Transverse colon (tissue), 4 donors: ENCODE data around the gene PGAP2. TPM values are rescaled to one million over a fixed set of nuclear protein-coding genes. Genes with fewer than 3 reads are reported as not detected.
"Not testable (repeated sequence)": the region's sequence is repeated elsewhere in the genome, so short reads cannot be mapped to it uniquely, and the experiment has no call there.

Experiments
- DNase-seq: peaks from one replicate; pipeline ENCODE4 v3.0.0-alpha.2; 2019
- H3K27ac ChIP-seq, 4 donors: fragments of 200-600 bp; sonication (generic); 2 replicates each; pipeline ENCODE4 v1.5.1; 2016 to 2018; ENCODE audit warnings: inconsistent platforms in 4 of 4
- H3K27me3 ChIP-seq: fragments of 200-600 bp; sonication (generic); 2 replicates; pipeline ENCODE4 v1.5.1; 2017; ENCODE audit warnings: inconsistent platforms
- H3K36me3 ChIP-seq, 4 donors: fragments of 200-600 bp; sonication (generic); 2 replicates each; pipeline ENCODE4 v1.5.1; 2017 to 2019; ENCODE audit warnings: inconsistent platforms in 4 of 4
- H3K4me1 ChIP-seq, 4 donors: fragments of 200-600 bp; sonication (generic); 2 replicates each; pipeline ENCODE4 v1.5.1; 2017 to 2020; ENCODE audit warnings: inconsistent platforms in 4 of 4
- H3K4me3 ChIP-seq, 4 donors: fragments of 200-600 bp; sonication (generic); 1 replicate in 1 of 4; 2 replicates in 3 of 4; pipeline versions ENCODE4 v1.5.1 to v1.6.1; 2017 to 2019; ENCODE audit warnings: inconsistent platforms in 4 of 4
- H3K9me3 ChIP-seq, 2 donors: fragments of 200-600 bp; sonication (generic); 2 replicates each; pipeline ENCODE4 v1.5.1; 2017 to 2019; ENCODE audit warnings: inconsistent platforms in 2 of 2
- CTCF ChIP-seq, 5 experiments: fragments of 200-600 bp in 3 of 5; fragments of 450-650 bp in 2 of 5; sonication (generic) in 3 of 5; IDR thresholded peaks; 1 replicate in 2 of 5; 2 replicates in 3 of 5; pipeline ENCODE4 v1.5.1; 2016 to 2017; ENCODE audit warnings: antibody characterized with exemption in 5 of 5, inconsistent platforms in 3 of 5, mild to moderate bottlenecking in 2 of 5, moderate library complexity in 1 of 5
- EP300 ChIP-seq: sonication (generic); formaldehyde crosslinking; IDR thresholded peaks from one replicate; pipeline ENCODE4 v1.6.1; 2017; ENCODE audit warnings: antibody characterized with exemption, low read depth
- POLR2A ChIP-seq: fragments of 450-650 bp; IDR thresholded peaks from one replicate; pipeline ENCODE4 v1.6.1; 2016; ENCODE audit warnings: antibody characterized with exemption, mild to moderate bottlenecking, moderate library complexity
- POLR2AphosphoS5 ChIP-seq, 3 donors: sonication (generic); formaldehyde crosslinking; IDR thresholded peaks; one replicate each; pipeline ENCODE4 v1.6.1; 2016; ENCODE audit warnings: antibody characterized with exemption in 3 of 3
- WGBS, 2 donors: methylation state at CpG; one replicate each; pipeline ENCODE4 v1.1.5; 2018; ENCODE audit warnings: low coverage in 1 of 2; 5-methylcytosine and 5-hydroxymethylcytosine counted together
- in situ Hi-C, 4 donors: fragments of 200-750 bp; cut with MboI; loops; one replicate each; pipeline versions ENCODE4 v1.15.0 to v1.15.1; 2017; ENCODE audit warnings: low sequenced_read_pairs in 3 of 4, low pct_ligation_motif_present in 1 of 4, low pct_unique_long_range_greater_than_20kb in 1 of 4
- intact Hi-C: fragments of 100-400 bp; cut with DNase I; formaldehyde crosslinking; loops from one replicate; pipeline ENCODE4 v1.15.1; 2023; ENCODE audit warnings: low total_unique reads
- total RNA-seq, 4 donors: library from RNA; depleted of rRNA; stranded (reverse); fragments of >200 nt; gene quantifications; one replicate each; pipeline ENCODE4 v1.1.0, GENCODE V29; 2016

The PGAP2 gene
- total RNA-seq, 4 donors from 2014 or later = 8.2 to 41.1 (median 37.9) TPM

GRCh38 chr11:3857628-3858027 is 49.3 kb downstream of the PGAP2 start:
- H3K27me3 ChIP-seq = no peaks in the 10 kb centered on the region
- H3K9me3 ChIP-seq = no peaks in the 10 kb centered on the region
- H3K4me1 ChIP-seq = peaks cover 29 to 70% (median 58%) of the 10 kb centered on the region in 4 donors
- H3K27ac ChIP-seq = peak overlapping the region in 1 of 4 donors; percentile 13
- DNase-seq = no peak
- no peaks in the 10 kb centered on the region for H3K36me3 ChIP-seq
- TF ChIP-seq CTCF (IDR thresholded peaks at IDR 0.05) (no peak), EP300 (no peak), POLR2AphosphoS5 (IDR thresholded peaks at IDR 0.05) (no peak), POLR2A (no peak)
- peak overlapping the region in 3 of 4 donors; percentile 4 to 85 (median 5) for H3K4me3 ChIP-seq
- intact Hi-C loops = no loop called here
- in situ Hi-C loops = loop anchor here in 2 of 4 donors (10.0 to 25.0 kb wide), 3 partner anchors 105 to 217 kb away; no protein-coding TSS in a partner anchor

- peak; percentile 54 for DNase-seq
- in situ Hi-C loops = loop anchor here in 2 of 4 donors (10.0 to 25.0 kb wide), 3 partner anchors 103 to 215 kb away; no protein-coding TSS in a partner anchor
- TF ChIP-seq EP300 = no peak
- H3K9me3 ChIP-seq = no peaks in the 10 kb centered on the region
- H3K36me3 ChIP-seq = no peaks in the 10 kb centered on the region
- H3K4me1 ChIP-seq = peaks cover 26 to 64% (median 54%) of the 10 kb centered on the region in 4 donors
- no peaks in the 10 kb centered on the region for H3K27me3 ChIP-seq
- intact Hi-C loops = no loop called here
- WGBS, 2 donors = 59 to 60% methylated on average over 2 to 4 of the region's 4 CpGs
- H3K27ac ChIP-seq = peak overlapping the region; percentile 6 to 57 (median 19)
- peak overlapping the region in 1 of 4 donors; percentile 85 for H3K4me3 ChIP-seq
Observed at GRCh38 chr11:3859373-3859881, 51.1 kb downstream of the PGAP2 start.

- H3K4me1 ChIP-seq = peaks cover 28 to 70% (median 56%) of the 10 kb centered on the region in 4 donors
- no peak for TF ChIP-seq POLR2AphosphoS5 (IDR thresholded peaks at IDR 0.05)
- TF ChIP-seq CTCF (IDR thresholded peaks at IDR 0.05) = no peak
- TF ChIP-seq POLR2A = no peak
- no peak for TF ChIP-seq EP300
- in situ Hi-C loops = loop anchor here in 1 of 4 donors (25.0 kb wide), 1 partner anchor 102 kb away; no protein-coding TSS in a partner anchor
Observed at GRCh38 chr11:3860375-3860774, 52.0 kb downstream of the PGAP2 start.

GRCh38 chr11:3860898-3861393 is 52.6 kb downstream of the PGAP2 start:
- H3K9me3 ChIP-seq, intact Hi-C loops, H3K4me3 ChIP-seq, H3K36me3 ChIP-seq, H3K27me3 ChIP-seq: not testable (repeated sequence)
- 65 to 69% methylated on average over 4 of the region's 4 CpGs for WGBS, 2 donors
- in situ Hi-C loops = loop anchor here in 1 of 4 donors (25.0 kb wide), 1 partner anchor 101 kb away; no protein-coding TSS in a partner anchor
- Histone ChIP-seq H3K4me1 (peaks cover 33 to 75% (median 62%) of the 10 kb centered on the region in 4 donors), H3K27ac (peak overlapping the region in 3 of 4 donors; percentile 4 to 29 (median 16))
- DNase-seq = peak; percentile 43

More at GRCh38 chr11:3860375-3860774, 52.0 kb downstream of the PGAP2 start:
- no peak for DNase-seq
- Histone ChIP-seq H3K9me3 (no peaks in the 10 kb centered on the region), H3K27ac (peak overlapping the region in 3 of 4 donors; percentile 4 to 29 (median 16)), H3K27me3 (no peaks in the 10 kb centered on the region), H3K4me3 (no peak overlapping the region), H3K36me3 (no peaks in the 10 kb centered on the region)
- WGBS, 2 donors = 93 to 96% methylated on average over 2 of the region's 2 CpGs
- intact Hi-C loops = no loop called here

GRCh38 chr11:3861683-3862082 is 53.3 kb downstream of the PGAP2 start:
- Histone ChIP-seq H3K9me3 (no peaks in the 10 kb centered on the region), H3K36me3 (no peaks in the 10 kb centered on the region), H3K4me3 (no peak overlapping the region), H3K4me1 (peaks cover 38 to 79% (median 62%) of the 10 kb centered on the region in 4 donors), H3K27me3 (no peaks in the 10 kb centered on the region), H3K27ac (no peak overlapping the region)
- TF ChIP-seq CTCF (IDR thresholded peaks at IDR 0.05) (no peak), POLR2AphosphoS5 (IDR thresholded peaks at IDR 0.05) (no peak), EP300 (no peak), POLR2A (no peak)
- 32% methylated on average over 1 of the region's 1 CpG; no CpG with 5 or more reads in 1 of the 2 donors for WGBS, 2 donors
- DNase-seq = no peak
- in situ Hi-C loops (loop anchor here in 1 of 4 donors (25.0 kb wide), 1 partner anchor 101 kb away; no protein-coding TSS in a partner anchor), intact Hi-C loops (no loop called here)
